Measurements from ENCODE around the gene TMEM156. TPM values are rescaled to one million over a fixed set of nuclear protein-coding genes. Genes with fewer than 3 reads are reported as not detected.

TMEM156 gene
- total RNA-seq, 2 donors from 2014 or later: not detected

- Histone ChIP-seq H3K36me3 (ENCODE audit: control insufficient read depth, insufficient read depth, low read length) (no peaks in the 10 kb centered on the region), H3K27ac (ENCODE audit: low read depth, low read length) (no peak overlapping the region), H3K27me3 (ENCODE audit: control insufficient read depth, insufficient read depth, low read length, poor library complexity, severe bottlenecking) (no peaks in the 10 kb centered on the region), H3K9me3 (ENCODE audit: control insufficient read depth, low read length) (no peaks in the 10 kb centered on the region), H3K9ac (ENCODE audit: extremely low read depth, low read length, poor library complexity, severe bottlenecking) (no peak overlapping the region), H3K4me3 (ENCODE audit: low read length) (no peak overlapping the region), H3K4me1 (ENCODE audit: control insufficient read depth, insufficient read depth, low read length) (no peaks in the 10 kb centered on the region)
- TF ChIP-seq, protein P1, sequence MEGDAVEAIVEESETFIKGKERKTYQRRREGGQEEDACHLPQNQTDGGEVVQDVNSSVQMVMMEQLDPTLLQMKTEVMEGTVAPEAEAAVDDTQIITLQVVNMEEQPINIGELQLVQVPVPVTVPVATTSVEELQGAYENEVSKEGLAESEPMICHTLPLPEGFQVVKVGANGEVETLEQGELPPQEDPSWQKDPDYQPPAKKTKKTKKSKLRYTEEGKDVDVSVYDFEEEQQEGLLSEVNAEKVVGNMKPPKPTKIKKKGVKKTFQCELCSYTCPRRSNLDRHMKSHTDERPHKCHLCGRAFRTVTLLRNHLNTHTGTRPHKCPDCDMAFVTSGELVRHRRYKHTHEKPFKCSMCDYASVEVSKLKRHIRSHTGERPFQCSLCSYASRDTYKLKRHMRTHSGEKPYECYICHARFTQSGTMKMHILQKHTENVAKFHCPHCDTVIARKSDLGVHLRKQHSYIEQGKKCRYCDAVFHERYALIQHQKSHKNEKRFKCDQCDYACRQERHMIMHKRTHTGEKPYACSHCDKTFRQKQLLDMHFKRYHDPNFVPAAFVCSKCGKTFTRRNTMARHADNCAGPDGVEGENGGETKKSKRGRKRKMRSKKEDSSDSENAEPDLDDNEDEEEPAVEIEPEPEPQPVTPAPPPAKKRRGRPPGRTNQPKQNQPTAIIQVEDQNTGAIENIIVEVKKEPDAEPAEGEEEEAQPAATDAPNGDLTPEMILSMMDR (conservative IDR thresholded peaks at IDR 0.05): no peak
- H3K9me3 Mint-ChIP-seq: no peaks in the 10 kb centered on the region
- DNase-seq: no peak
- H3K27me3 Mint-ChIP-seq (ENCODE audit: insufficient read depth): no peaks in the 10 kb centered on the region
- H3K36me3 Mint-ChIP-seq (ENCODE audit: low read depth): no peaks in the 10 kb centered on the region
- no peak overlapping the region for H3K4me3 Mint-ChIP-seq
- H3K4me1 Mint-ChIP-seq: no peaks in the 10 kb centered on the region
- no peak overlapping the region for H3K27ac Mint-ChIP-seq
- 72 to 88% methylated on average over 2 to 3 of the region's 3 CpGs for WGBS, 2 experiments (ENCODE audit: insufficient coverage in 1 of 2, insufficient read length in 1 of 2)
Measured at GRCh38 chr4:39024311-39024865, 7.8 kb downstream of the TMEM156 start.

GRCh38 chr4:39023059-39023458 lies 9.2 kb downstream of the TMEM156 start:
- Mint-ChIP-seq H3K36me3 (ENCODE audit: low read depth) (no peaks in the 10 kb centered on the region), H3K9me3 (no peaks in the 10 kb centered on the region), H3K4me1 (no peaks in the 10 kb centered on the region), H3K27me3 (ENCODE audit: insufficient read depth) (no peaks in the 10 kb centered on the region), H3K27ac (no peak overlapping the region), H3K4me3 (no peak overlapping the region)
- H3K27ac ChIP-seq (ENCODE audit: low read depth, low read length): no peak overlapping the region
- no peak overlapping the region for H3K4me3 ChIP-seq (ENCODE audit: low read length)
- no peaks in the 10 kb centered on the region for H3K9me3 ChIP-seq (ENCODE audit: control insufficient read depth, low read length)
- no peaks in the 10 kb centered on the region for H3K27me3 ChIP-seq (ENCODE audit: control insufficient read depth, insufficient read depth, low read length, poor library complexity, severe bottlenecking)
- H3K9ac ChIP-seq (ENCODE audit: extremely low read depth, low read length, poor library complexity, severe bottlenecking): no peak overlapping the region
- TF ChIP-seq, protein P1 (conservative IDR thresholded peaks at IDR 0.05): no peak
- no peak for DNase-seq
- WGBS, 2 experiments (ENCODE audit: insufficient coverage in 1 of 2, insufficient read length in 1 of 2): 95% methylated on average over 1 of the region's 1 CpG; no CpG with 5 or more reads in 1 of the 2 experiments
- no peaks in the 10 kb centered on the region for H3K4me1 ChIP-seq (ENCODE audit: control insufficient read depth, insufficient read depth, low read length)
- no peaks in the 10 kb centered on the region for H3K36me3 ChIP-seq (ENCODE audit: control insufficient read depth, insufficient read depth, low read length)

GRCh38 chr4:39022241-39022640 lies 10.0 kb downstream of the TMEM156 start:
- Mint-ChIP-seq H3K27ac (no peak overlapping the region), H3K36me3 (ENCODE audit: low read depth) (no peaks in the 10 kb centered on the region), H3K4me1 (no peaks in the 10 kb centered on the region), H3K9me3 (peaks cover 2% of the 10 kb centered on the region), H3K4me3 (no peak overlapping the region), H3K27me3 (ENCODE audit: insufficient read depth) (no peaks in the 10 kb centered on the region)
- TF ChIP-seq, protein P1 (conservative IDR thresholded peaks at IDR 0.05): no peak
- Histone ChIP-seq H3K9ac (ENCODE audit: extremely low read depth, low read length, poor library complexity, severe bottlenecking) (no peak overlapping the region), H3K9me3 (ENCODE audit: control insufficient read depth, low read length) (no peaks in the 10 kb centered on the region), H3K4me3 (ENCODE audit: low read length) (no peak overlapping the region), H3K27me3 (ENCODE audit: control insufficient read depth, insufficient read depth, low read length, poor library complexity, severe bottlenecking) (no peaks in the 10 kb centered on the region), H3K36me3 (ENCODE audit: control insufficient read depth, insufficient read depth, low read length) (no peaks in the 10 kb centered on the region), H3K4me1 (ENCODE audit: control insufficient read depth, insufficient read depth, low read length) (no peaks in the 10 kb centered on the region), H3K27ac (ENCODE audit: low read depth, low read length) (no peak overlapping the region)
- DNase-seq: no peak
- 93 to 100% methylated on average over 2 of the region's 2 CpGs for WGBS, 2 experiments (ENCODE audit: insufficient coverage in 1 of 2, insufficient read length in 1 of 2)

Data from endodermal cell (in vitro differentiated cells).